ENCODE measurements around the gene TCAP. TPM values are rescaled to one million over a fixed set of nuclear protein-coding genes. Genes with fewer than 3 reads are reported as not detected.

TCAP gene
- total RNA-seq, 2 donors from 2014 or later, result 0.49 to 1.2 TPM

- Histone ChIP-seq H3K9me3 (no peaks in the 10 kb centered on the region), H3K4me1 (peaks cover 23% of the 10 kb centered on the region), H3K36me3 (peaks cover 9% of the 10 kb centered on the region), H3K27ac (peak overlapping the region; percentile 86), H3K9ac (ENCODE audit: low read depth in 2 of 2, low read length in 2 of 2) (peak overlapping the region; percentile 27 to 93), H3K27me3 (no peaks in the 10 kb centered on the region), H3K4me3 (no peak overlapping the region)
- intact Hi-C loops (cut with DNase I), result no loop called here
- peak; percentile 13 for TF ChIP-seq CTCF (IDR thresholded peaks at IDR 0.05)
- DNase-seq, result no peak
Observed at GRCh38 chr17:39704821-39705551, 39.8 kb downstream of the TCAP start.

- H3K36me3 ChIP-seq, result peaks cover 9% of the 10 kb centered on the region
- peak; percentile 85 for DNase-seq
- no peaks in the 10 kb centered on the region for H3K9me3 ChIP-seq
- H3K27ac ChIP-seq, result peak overlapping the region; percentile 86
- H3K27me3 ChIP-seq, result no peaks in the 10 kb centered on the region
- intact Hi-C loops (cut with DNase I), result no loop called here
- peaks cover 23% of the 10 kb centered on the region for H3K4me1 ChIP-seq
- H3K9ac ChIP-seq (ENCODE audit: low read depth in 2 of 2, low read length in 2 of 2), result peak overlapping the region in 1 of 2 donors; percentile 93
- TF ChIP-seq CTCF (IDR thresholded peaks at IDR 0.05), result no peak
- H3K4me3 ChIP-seq, result no peak overlapping the region
Observed at GRCh38 chr17:39705786-39706348, 40.7 kb downstream of the TCAP start.

GRCh38 chr17:39706383-39706782, 41.2 kb downstream of the TCAP start:
- Histone ChIP-seq H3K27me3 (no peaks in the 10 kb centered on the region), H3K4me3 (no peak overlapping the region), H3K9ac (ENCODE audit: low read depth in 2 of 2, low read length in 2 of 2) (peak overlapping the region in 1 of 2 donors; percentile 93), H3K36me3 (peaks cover 9% of the 10 kb centered on the region), H3K27ac (peak overlapping the region; percentile 86), H3K9me3 (no peaks in the 10 kb centered on the region), H3K4me1 (peaks cover 23% of the 10 kb centered on the region)
- DNase-seq, result no peak
- no peak for TF ChIP-seq CTCF (IDR thresholded peaks at IDR 0.05)
- intact Hi-C loops (cut with DNase I), result no loop called here

- Histone ChIP-seq H3K9me3 (no peaks in the 10 kb centered on the region), H3K4me1 (peaks cover 20% of the 10 kb centered on the region), H3K36me3 (peaks cover 9% of the 10 kb centered on the region), H3K27me3 (no peaks in the 10 kb centered on the region), H3K27ac (peak overlapping the region; percentile 86), H3K4me3 (no peak overlapping the region), H3K9ac (ENCODE audit: low read depth in 2 of 2, low read length in 2 of 2) (peak overlapping the region; percentile 19 to 93)
- TF ChIP-seq CTCF (IDR thresholded peaks at IDR 0.05), result no peak
- intact Hi-C loops (cut with DNase I), result no loop called here
- DNase-seq, result peak; percentile 79
Observed at GRCh38 chr17:39706921-39707337, 41.8 kb downstream of the TCAP start.

- Histone ChIP-seq H3K9me3 (no peaks in the 10 kb centered on the region), H3K9ac (ENCODE audit: low read depth in 2 of 2, low read length in 2 of 2) (no peak overlapping the region), H3K4me3 (no peak overlapping the region), H3K27me3 (no peaks in the 10 kb centered on the region), H3K4me1 (peaks cover 19% of the 10 kb centered on the region), H3K36me3 (peaks cover 9% of the 10 kb centered on the region), H3K27ac (no peak overlapping the region)
- intact Hi-C loops (cut with DNase I), result no loop called here
- no peak for DNase-seq
- no peak for TF ChIP-seq CTCF (IDR thresholded peaks at IDR 0.05)
Observed at GRCh38 chr17:39709319-39709997, 44.3 kb downstream of the TCAP start.
